WERI-Rb-1 (cell line): Measurements from ENCODE around the gene TERB1.

Experiments
- DNase-seq: peaks from one replicate; pipeline ENCODE4 v3.0.0-alpha.2; 2020
- H3K27ac ChIP-seq: fragments of 250-450 bp; sonication (Bioruptor Pico); 2 replicates; pipeline ENCODE4 v1.5.1; 2020; ENCODE audit warnings: mild to moderate bottlenecking, moderate library complexity
- H3K27me3 ChIP-seq: fragments of 250-450 bp; sonication (Bioruptor Pico); 2 replicates; pipeline ENCODE4 v1.5.1; 2021; ENCODE audit warnings: mild to moderate bottlenecking, low read depth, moderate library complexity; ENCODE audit not compliant: insufficient read depth, severe bottlenecking
- H3K36me3 ChIP-seq: fragments of 250-450 bp; sonication (Bioruptor Pico); 2 replicates; pipeline ENCODE4 v1.5.1; 2020; ENCODE audit warnings: mild to moderate bottlenecking, moderate library complexity
- H3K4me3 ChIP-seq: 2 replicates; pipeline ENCODE4 v1.5.1; 2011; ENCODE audit warnings: low read depth, mild to moderate bottlenecking, control low read depth, low read length
- H3K9me3 ChIP-seq: fragments of 250-450 bp; sonication (Bioruptor Pico); 2 replicates; pipeline ENCODE4 v1.5.1; 2021; ENCODE audit warnings: mild to moderate bottlenecking, moderate library complexity; ENCODE audit not compliant: severe bottlenecking
- TF ChIP-seq, protein P1 (sequence below): IDR thresholded peaks from 2 replicates; pipeline ENCODE4 v1.5.1; 2011; ENCODE audit warnings: low read depth, mild to moderate bottlenecking, control low read depth, inconsistent platforms, low read length

TERB1 gene

DNA sequence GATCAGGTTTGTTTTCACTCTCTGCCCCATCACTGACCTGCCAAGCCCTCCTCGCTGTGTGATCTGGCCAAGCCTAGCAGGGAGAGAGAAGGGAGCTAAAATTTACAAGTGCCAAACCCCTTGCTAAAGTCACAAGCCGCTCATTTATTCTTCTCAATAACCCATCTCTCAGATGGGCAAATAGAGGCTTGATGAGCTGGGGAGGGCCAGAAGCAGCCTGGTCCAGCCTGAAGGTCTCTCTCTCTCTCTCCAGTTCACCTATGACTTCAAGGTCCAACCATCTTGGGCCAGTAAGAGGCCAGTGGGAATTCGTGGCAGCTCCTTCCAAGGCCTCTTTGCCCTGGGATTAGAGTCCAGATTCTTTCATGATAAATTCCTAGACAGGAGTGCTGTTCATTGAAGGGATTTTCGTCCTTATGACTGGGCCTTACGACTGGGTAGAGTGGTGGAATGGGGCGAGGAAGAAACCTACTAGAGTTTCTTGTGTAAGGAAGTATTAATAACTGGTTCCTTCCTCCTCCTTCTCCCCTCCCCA lies 46.2 kb upstream of the TERB1 start:
- H3K27me3 ChIP-seq, result peaks cover 18% of the 10 kb centered on the region
- no peak overlapping the region for H3K27ac ChIP-seq
- no peak for DNase-seq
- H3K4me3 ChIP-seq, result no peak overlapping the region
- H3K36me3 ChIP-seq, result no peaks in the 10 kb centered on the region
- TF ChIP-seq, protein P1, sequence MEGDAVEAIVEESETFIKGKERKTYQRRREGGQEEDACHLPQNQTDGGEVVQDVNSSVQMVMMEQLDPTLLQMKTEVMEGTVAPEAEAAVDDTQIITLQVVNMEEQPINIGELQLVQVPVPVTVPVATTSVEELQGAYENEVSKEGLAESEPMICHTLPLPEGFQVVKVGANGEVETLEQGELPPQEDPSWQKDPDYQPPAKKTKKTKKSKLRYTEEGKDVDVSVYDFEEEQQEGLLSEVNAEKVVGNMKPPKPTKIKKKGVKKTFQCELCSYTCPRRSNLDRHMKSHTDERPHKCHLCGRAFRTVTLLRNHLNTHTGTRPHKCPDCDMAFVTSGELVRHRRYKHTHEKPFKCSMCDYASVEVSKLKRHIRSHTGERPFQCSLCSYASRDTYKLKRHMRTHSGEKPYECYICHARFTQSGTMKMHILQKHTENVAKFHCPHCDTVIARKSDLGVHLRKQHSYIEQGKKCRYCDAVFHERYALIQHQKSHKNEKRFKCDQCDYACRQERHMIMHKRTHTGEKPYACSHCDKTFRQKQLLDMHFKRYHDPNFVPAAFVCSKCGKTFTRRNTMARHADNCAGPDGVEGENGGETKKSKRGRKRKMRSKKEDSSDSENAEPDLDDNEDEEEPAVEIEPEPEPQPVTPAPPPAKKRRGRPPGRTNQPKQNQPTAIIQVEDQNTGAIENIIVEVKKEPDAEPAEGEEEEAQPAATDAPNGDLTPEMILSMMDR, result no peak
- H3K9me3 ChIP-seq, result no peaks in the 10 kb centered on the region

DNA sequence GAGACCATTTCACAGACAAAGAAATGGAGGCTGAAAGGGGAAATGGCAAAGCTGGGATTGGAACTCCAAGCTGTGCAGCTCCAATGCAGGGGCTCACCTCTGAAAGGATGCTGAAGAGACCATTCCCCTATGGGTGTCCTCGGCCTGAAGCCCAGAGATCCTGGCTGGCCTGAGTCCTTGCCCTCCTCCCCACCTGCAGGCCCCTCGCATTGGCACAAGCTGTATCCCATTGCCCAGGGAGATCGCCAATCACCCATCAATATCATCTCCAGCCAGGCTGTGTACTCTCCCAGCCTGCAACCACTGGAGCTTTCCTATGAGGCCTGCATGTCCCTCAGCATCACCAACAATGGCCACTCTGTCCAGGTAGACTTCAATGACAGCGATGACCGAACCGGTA lies 45.4 kb upstream of the TERB1 start:
- Histone ChIP-seq H3K36me3 (no peaks in the 10 kb centered on the region), H3K27me3 (peaks cover 18% of the 10 kb centered on the region), H3K27ac (no peak overlapping the region), H3K4me3 (no peak overlapping the region), H3K9me3 (no peaks in the 10 kb centered on the region)
- TF ChIP-seq, protein P1, result no peak
- DNase-seq, result no peak

DNA sequence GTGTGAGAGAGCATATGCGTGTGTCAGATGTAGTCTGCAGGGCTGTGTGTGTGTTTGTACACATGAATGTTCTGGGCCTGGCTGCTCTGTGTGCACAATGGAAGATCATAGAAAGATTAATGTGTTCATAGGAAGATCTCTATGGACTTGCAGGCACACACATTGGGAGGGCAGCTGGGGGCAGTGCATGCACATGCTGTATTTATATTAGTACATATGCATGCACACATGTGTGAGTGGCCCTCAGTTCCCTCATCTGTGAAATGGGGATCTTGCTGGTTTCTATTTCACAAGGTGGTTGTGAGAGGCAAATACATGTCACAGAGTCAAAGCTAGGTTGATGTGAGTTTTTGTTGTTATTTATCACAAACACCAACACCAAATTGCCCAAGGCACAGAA lies 44.9 kb upstream of the TERB1 start:
- TF ChIP-seq, protein P1, result no peak
- H3K27me3 ChIP-seq, result peaks cover 18% of the 10 kb centered on the region
- H3K4me3 ChIP-seq, result no peak overlapping the region
- H3K36me3 ChIP-seq, result no peaks in the 10 kb centered on the region
- H3K27ac ChIP-seq, result no peak overlapping the region
- H3K9me3 ChIP-seq, result no peaks in the 10 kb centered on the region
- DNase-seq, result no peak

DNA sequence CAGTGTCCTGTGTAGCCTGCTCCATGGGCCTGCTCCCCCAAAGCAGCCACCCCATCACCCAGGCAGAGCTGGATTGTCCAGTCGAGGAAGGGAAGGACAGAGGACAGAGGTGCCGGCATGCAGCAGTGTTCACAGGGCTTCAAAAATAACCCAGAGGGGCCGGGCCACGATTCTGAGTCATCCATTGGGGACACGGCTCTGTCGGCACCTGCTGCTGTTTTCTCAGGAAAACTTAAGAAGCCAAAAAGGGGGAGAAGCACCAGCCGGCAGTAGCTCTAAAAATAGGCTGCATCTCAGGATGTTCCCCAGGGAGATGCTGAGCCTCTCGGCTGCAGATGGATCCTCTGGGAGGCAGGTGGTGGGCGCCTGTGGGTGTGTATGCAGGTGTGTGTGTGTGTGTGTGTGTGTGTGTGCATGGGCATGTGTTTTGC lies 44.4 kb upstream of the TERB1 start:
- no peak for DNase-seq
- no peaks in the 10 kb centered on the region for H3K9me3 ChIP-seq
- H3K27ac ChIP-seq, result no peak overlapping the region
- no peak overlapping the region for H3K4me3 ChIP-seq
- TF ChIP-seq, protein P1, result no peak
- peaks cover 18% of the 10 kb centered on the region for H3K27me3 ChIP-seq
- no peaks in the 10 kb centered on the region for H3K36me3 ChIP-seq

DNA sequence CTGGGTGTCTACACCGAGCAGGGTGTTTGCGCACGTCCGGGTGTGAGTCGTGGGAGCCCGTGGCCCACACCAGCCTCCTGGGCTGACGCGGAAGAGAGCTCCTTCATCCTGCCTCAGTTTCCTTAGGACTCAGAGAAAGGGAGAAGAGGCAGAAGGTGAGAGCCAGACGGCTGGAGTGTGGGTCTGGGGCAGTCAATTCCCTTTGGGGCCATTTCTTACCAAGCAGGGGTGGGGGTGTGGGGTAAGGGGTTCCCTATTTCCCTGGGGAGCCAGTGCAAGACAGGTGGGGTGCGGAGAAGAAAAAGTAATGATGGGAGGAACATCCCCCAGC lies 43.7 kb upstream of the TERB1 start:
- TF ChIP-seq, protein P1, result no peak
- no peak for DNase-seq
- H3K27me3 ChIP-seq, result peaks cover 18% of the 10 kb centered on the region

DNA sequence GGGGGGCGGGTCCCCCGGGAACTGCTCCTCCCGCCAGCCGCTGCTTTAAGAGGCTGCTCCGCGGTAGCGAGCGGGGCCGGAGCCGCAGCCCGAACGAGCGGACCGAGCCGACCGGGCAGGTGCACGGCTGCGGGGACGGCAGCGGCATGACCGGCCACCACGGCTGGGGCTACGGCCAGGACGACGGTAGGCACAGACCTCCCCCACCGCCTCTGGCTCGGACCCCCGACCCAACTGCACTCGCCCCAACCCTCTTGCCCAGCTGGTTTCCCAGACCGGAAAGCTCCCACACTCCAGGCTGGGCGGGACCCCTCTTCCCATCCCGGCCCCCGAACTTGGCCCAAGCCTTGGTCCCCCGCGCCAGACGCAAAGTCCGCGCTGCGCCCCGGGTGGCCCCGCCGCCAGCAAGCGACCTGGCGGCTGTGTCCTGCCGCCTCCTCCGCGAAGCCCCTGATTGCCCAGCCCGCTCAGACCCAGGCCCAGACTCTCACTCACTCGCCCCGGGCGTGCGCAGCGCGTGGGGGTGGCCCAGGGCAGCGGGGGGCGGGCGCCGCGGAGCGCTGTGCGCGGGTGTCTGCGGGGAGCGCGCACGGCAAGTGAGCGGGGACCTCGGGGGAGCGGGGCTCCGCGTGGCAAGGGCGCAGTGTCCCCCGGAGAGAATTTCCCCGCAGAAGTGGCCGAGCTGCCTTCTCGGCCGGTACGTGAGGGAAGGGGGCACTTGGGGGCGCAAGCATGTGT lies 43.1 kb upstream of the TERB1 start, which contains the start of gene CA7:
Gene CA7, plus strand, starts transcription at position 73 of the 738 bp plus-strand sequence. Its CDS starts 74 bp downstream, at position 147.
- peak within 1 kb of the TSS; percentile 61 for H3K4me3 ChIP-seq

More for the DNA sequence above, 43.7 kb upstream of the TERB1 start:
- Histone ChIP-seq H3K27ac (no peak overlapping the region), H3K36me3 (no peaks in the 10 kb centered on the region), H3K9me3 (no peaks in the 10 kb centered on the region), H3K4me3 (peak overlapping the region; percentile 61)

More for the DNA sequence above, 43.1 kb upstream of the TERB1 start, which contains the start of gene CA7:
- Histone ChIP-seq H3K36me3 (no peaks in the 10 kb centered on the region), H3K27me3 (peaks cover 18% of the 10 kb centered on the region), H3K27ac (no peak within 1 kb of the TSS), H3K9me3 (no peaks in the 10 kb centered on the region)
- peak; percentile 27 for DNase-seq
- TF ChIP-seq, protein P1, result no peak
